GM19467 (cell line): ENCODE results near the gene USP43.
"Not testable (repeated sequence)": the region's sequence is repeated elsewhere in the genome, so short reads cannot be mapped to it uniquely, and the experiment has no call there.

ENCODE experiments used
- ATAC-seq: cut with Tn5 transposase; IDR thresholded peaks from one replicate; pipeline ENCODE4 v1.9.1; 2021; ENCODE audit warnings: mild to moderate bottlenecking, moderate library complexity; ENCODE audit not compliant: unreplicated experiment

Gene USP43

GRCh38 chr17:9658593-9659211 lies 13.4 kb downstream of the USP43 start:
- no peak for ATAC-seq

- no peak for ATAC-seq
Observed at GRCh38 chr17:9661027-9661426, 15.7 kb downstream of the USP43 start.

GRCh38 chr17:9663511-9663910 lies 18.2 kb downstream of the USP43 start:
- ATAC-seq, result not testable (repeated sequence)

GRCh38 chr17:9666461-9667050 lies 21.2 kb downstream of the USP43 start:
- no peak for ATAC-seq

- no peak for ATAC-seq
Observed at GRCh38 chr17:9668517-9668916, 23.2 kb downstream of the USP43 start.

GRCh38 chr17:9669551-9670008 lies 24.3 kb downstream of the USP43 start:
- no peak for ATAC-seq

- no peak for ATAC-seq
Observed at GRCh38 chr17:9670596-9670995, 25.3 kb downstream of the USP43 start.

GRCh38 chr17:9671559-9671958 lies 26.2 kb downstream of the USP43 start:
- ATAC-seq, result no peak

- ATAC-seq, result no peak
Observed at GRCh38 chr17:9672266-9672665, 26.9 kb downstream of the USP43 start.

- no peak for ATAC-seq
Observed at GRCh38 chr17:9672691-9673090, 27.4 kb downstream of the USP43 start.

GRCh38 chr17:9676084-9676483 lies 30.8 kb downstream of the USP43 start:
- ATAC-seq, result no peak

- no peak for ATAC-seq
Observed at GRCh38 chr17:9676820-9677310, 31.5 kb downstream of the USP43 start.

- no peak for ATAC-seq
Observed at GRCh38 chr17:9677411-9677810, 32.1 kb downstream of the USP43 start.

- ATAC-seq, result no peak
Observed at GRCh38 chr17:9677896-9678295, 32.6 kb downstream of the USP43 start.

GRCh38 chr17:9684955-9685621 lies 39.8 kb downstream of the USP43 start:
- ATAC-seq, result no peak

GRCh38 chr17:9693755-9694154 lies 48.4 kb downstream of the USP43 start:
- ATAC-seq, result no peak

GRCh38 chr17:9696279-9697044 lies 51.1 kb downstream of the USP43 start:
- ATAC-seq, result no peak

- ATAC-seq, result no peak
Observed at GRCh38 chr17:9700136-9700535, 54.8 kb downstream of the USP43 start.

- ATAC-seq, result no peak
Observed at GRCh38 chr17:9700754-9701476, 55.6 kb downstream of the USP43 start.

GRCh38 chr17:9702482-9702881 lies 57.2 kb downstream of the USP43 start:
- ATAC-seq, result no peak
